ACC112 (cell line): ENCODE results near the gene MESP2.
A peak's percentile ranks its signal among the peaks of the same experiment; 100 is the strongest.
"Not testable (repeated sequence)": the region's sequence is repeated elsewhere in the genome, so short reads cannot be mapped to it uniquely, and the experiment has no call there.

Experiments
- H2AFZ ChIP-seq: fragments of 200-600 bp; sonication (generic); one replicate; pipeline ENCODE4 v1.6.0; 2017; ENCODE audit warnings: antibody characterized with exemption, low read length; ENCODE audit not compliant: unreplicated experiment
- H3K27ac ChIP-seq: fragments of 200-600 bp; sonication (generic); 2 replicates; pipeline ENCODE4 v1.5.1; 2014; ENCODE audit warnings: low read depth, mild to moderate bottlenecking, antibody characterized with exemption, low read length, moderate library complexity
- H3K27me3 ChIP-seq: fragments of 200-600 bp; sonication (generic); 2 replicates; pipeline ENCODE4 v1.6.1; 2014; ENCODE audit warnings: mild to moderate bottlenecking, antibody characterized with exemption, low read length, moderate library complexity, mixed read lengths; ENCODE audit not compliant: insufficient read depth
- H3K36me3 ChIP-seq: fragments of 200-600 bp; sonication (generic); 2 replicates; pipeline ENCODE4 v1.6.1; 2016; ENCODE audit warnings: mild to moderate bottlenecking, antibody characterized with exemption, low read length, moderate library complexity, mixed read lengths; ENCODE audit not compliant: insufficient read depth
- H3K4me1 ChIP-seq: fragments of 200-600 bp; sonication (generic); one replicate; pipeline ENCODE4 v1.6.1; 2016; ENCODE audit warnings: low read length, mixed read lengths; ENCODE audit not compliant: insufficient read depth, unreplicated experiment, control insufficient read depth
- H3K4me3 ChIP-seq: fragments of 200-600 bp; sonication (generic); 2 replicates; pipeline ENCODE4 v1.5.1; 2014; ENCODE audit warnings: mild to moderate bottlenecking, low read depth, low read length
- H3K79me2 ChIP-seq: fragments of 200-600 bp; sonication (generic); one replicate; pipeline ENCODE4 v1.6.0; 2016; ENCODE audit warnings: low read length; ENCODE audit not compliant: control insufficient read depth, unreplicated experiment, insufficient read depth

MESP2 gene

GRCh38 chr15:89780601-89781000 lies 4.5 kb downstream of the MESP2 start:
- H3K27ac ChIP-seq = no peak overlapping the region
- H2AFZ ChIP-seq = no peak overlapping the region
- peaks cover 28% of the 10 kb centered on the region for H3K4me1 ChIP-seq
- H3K27me3 ChIP-seq = no peaks in the 10 kb centered on the region
- no peaks in the 10 kb centered on the region for H3K79me2 ChIP-seq
- H3K36me3 ChIP-seq = peaks cover 6% of the 10 kb centered on the region; the same call in 1 of the 2 replicates
- H3K4me3 ChIP-seq = no peak overlapping the region

GRCh38 chr15:89781055-89781454 lies 4.9 kb downstream of the MESP2 start:
- peak overlapping the region; percentile 50; the same call in 1 of the 2 replicates for H3K27ac ChIP-seq
- H3K36me3 ChIP-seq = peaks cover 6% of the 10 kb centered on the region; the same call in 1 of the 2 replicates
- H3K27me3 ChIP-seq = no peaks in the 10 kb centered on the region
- no peak overlapping the region for H3K4me3 ChIP-seq
- no peak overlapping the region for H2AFZ ChIP-seq
- H3K4me1 ChIP-seq = peaks cover 28% of the 10 kb centered on the region
- no peaks in the 10 kb centered on the region for H3K79me2 ChIP-seq

GRCh38 chr15:89781891-89782618 lies 5.9 kb downstream of the MESP2 start:
- H2AFZ ChIP-seq = no peak overlapping the region
- no peaks in the 10 kb centered on the region for H3K79me2 ChIP-seq
- peak overlapping the region; percentile 50 for H3K27ac ChIP-seq
- H3K27me3 ChIP-seq = no peaks in the 10 kb centered on the region
- H3K4me1 ChIP-seq = peaks cover 27% of the 10 kb centered on the region
- peaks cover 7% of the 10 kb centered on the region; the same call in 1 of the 2 replicates for H3K36me3 ChIP-seq
- no peak overlapping the region for H3K4me3 ChIP-seq

GRCh38 chr15:89782619-89782950 lies 6.5 kb downstream of the MESP2 start:
- not testable (repeated sequence) for H2AFZ ChIP-seq, H3K79me2 ChIP-seq, H3K4me3 ChIP-seq, H3K27me3 ChIP-seq
- H3K36me3 ChIP-seq = peaks cover 12% of the 10 kb centered on the region
- H3K27ac ChIP-seq = peak overlapping the region; percentile 50
- H3K4me1 ChIP-seq = peaks cover 23% of the 10 kb centered on the region

GRCh38 chr15:89783111-89783860 lies 7.2 kb downstream of the MESP2 start:
- Histone ChIP-seq H2AFZ (no peak overlapping the region), H3K27me3 (no peaks in the 10 kb centered on the region), H3K27ac (peak overlapping the region; percentile 50), H3K79me2 (no peaks in the 10 kb centered on the region), H3K4me1 (peaks cover 23% of the 10 kb centered on the region), H3K36me3 (peaks cover 19% of the 10 kb centered on the region), H3K4me3 (no peak overlapping the region)

- no peak overlapping the region for H3K4me3 ChIP-seq
- no peaks in the 10 kb centered on the region for H3K79me2 ChIP-seq
- H3K27ac ChIP-seq = 0 out of 2 replicates have a peak overlapping the region, but pooled peaks have one; percentile 50
- H3K4me1 ChIP-seq = peaks cover 23% of the 10 kb centered on the region
- H2AFZ ChIP-seq = no peak overlapping the region
- H3K36me3 ChIP-seq = peaks cover 27% of the 10 kb centered on the region
- H3K27me3 ChIP-seq = no peaks in the 10 kb centered on the region
Observed at GRCh38 chr15:89783861-89784685, 7.9 kb downstream of the MESP2 start.

DNA sequence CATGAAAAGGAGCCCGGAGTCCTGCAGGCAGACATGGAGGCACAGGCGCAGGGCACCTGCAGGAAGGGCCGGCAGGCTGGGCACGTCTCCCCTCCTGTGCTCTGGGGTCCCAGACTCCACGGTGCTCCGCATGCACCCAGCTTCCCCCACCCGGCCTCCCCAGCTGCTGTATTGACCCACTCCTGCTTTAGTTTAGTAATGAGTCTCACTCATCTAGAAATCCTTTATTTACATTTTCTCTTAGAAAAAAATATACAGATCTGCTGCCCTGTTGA lies 8.5 kb downstream of the MESP2 start:
- Histone ChIP-seq H3K27ac (no peak overlapping the region), H3K4me3 (no peak overlapping the region), H3K36me3 (peaks cover 32% of the 10 kb centered on the region), H2AFZ (no peak overlapping the region), H3K4me1 (peaks cover 23% of the 10 kb centered on the region), H3K79me2 (no peaks in the 10 kb centered on the region), H3K27me3 (no peaks in the 10 kb centered on the region)

GRCh38 chr15:89785064-89785773 lies 9.1 kb downstream of the MESP2 start:
- peaks cover 23% of the 10 kb centered on the region for H3K4me1 ChIP-seq
- peaks cover 36% of the 10 kb centered on the region for H3K36me3 ChIP-seq
- H3K79me2 ChIP-seq = no peaks in the 10 kb centered on the region
- H3K27me3 ChIP-seq = no peaks in the 10 kb centered on the region
- no peak overlapping the region for H3K27ac ChIP-seq
- H2AFZ ChIP-seq = no peak overlapping the region
- H3K4me3 ChIP-seq = no peak overlapping the region

DNA sequence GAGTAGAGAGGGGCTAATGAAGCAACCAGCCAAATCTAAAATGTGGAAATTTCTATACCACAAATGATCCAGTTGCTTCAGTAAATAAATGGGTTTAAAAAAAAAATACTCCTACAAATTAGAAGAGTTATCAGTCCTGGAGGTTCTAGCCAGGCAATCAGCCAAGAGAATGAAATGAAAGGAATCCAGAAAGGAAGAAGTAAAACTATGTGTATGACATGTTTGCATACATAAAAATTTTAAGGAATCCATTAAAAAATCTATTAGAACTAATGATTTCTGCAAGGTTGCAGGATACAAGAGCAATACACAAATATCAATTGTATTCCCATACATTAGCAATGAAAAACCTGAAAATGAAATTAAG lies 9.6 kb downstream of the MESP2 start:
- H3K79me2 ChIP-seq = no peaks in the 10 kb centered on the region

DNA sequence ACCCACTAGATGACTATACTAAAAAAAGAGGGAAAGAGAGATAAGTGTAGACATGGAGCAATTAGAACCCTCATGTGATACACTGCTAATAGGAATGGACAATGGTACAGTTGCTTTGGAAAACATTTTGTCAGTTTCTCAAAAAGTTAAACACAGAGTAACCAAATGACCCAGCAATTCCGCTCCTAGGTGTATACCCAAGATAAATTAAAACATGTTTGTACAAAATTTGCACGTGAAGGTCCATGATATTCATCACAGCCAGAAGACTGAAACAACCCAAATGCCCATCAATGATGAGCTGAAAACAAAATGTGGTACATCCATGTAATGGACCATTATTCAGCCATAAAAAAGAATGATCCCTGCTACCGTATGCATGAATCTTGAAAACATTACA lies 11.8 kb downstream of the MESP2 start:
- Histone ChIP-seq H3K4me3 (no peak overlapping the region), H3K36me3 (peaks cover 62% of the 10 kb centered on the region), H2AFZ (no peak overlapping the region), H3K27ac (no peak overlapping the region), H3K4me1 (no peaks in the 10 kb centered on the region), H3K27me3 (no peaks in the 10 kb centered on the region), H3K79me2 (no peaks in the 10 kb centered on the region)

More for the DNA sequence above, 9.6 kb downstream of the MESP2 start:
- H3K27me3 ChIP-seq = no peaks in the 10 kb centered on the region
- peaks cover 42% of the 10 kb centered on the region for H3K36me3 ChIP-seq
- no peak overlapping the region for H3K27ac ChIP-seq
- H2AFZ ChIP-seq = no peak overlapping the region
- no peak overlapping the region for H3K4me3 ChIP-seq
- peaks cover 20% of the 10 kb centered on the region for H3K4me1 ChIP-seq
